ENCODE measurements around the gene DCST1. TPM values are rescaled to one million over a fixed set of nuclear protein-coding genes. Genes with fewer than 3 reads are reported as not detected.
A peak's percentile ranks its signal among the peaks of the same experiment; 100 is the strongest.

DCST1 gene
- total and polyA plus RNA-seq, 2 of the 13 experiments (the other 11 are each of a cell fraction or from before 2014, with no cell fraction given), result 0.04 TPM; not detected in 1

GRCh38 chr1:155014709-155015508 is 18.7 kb upstream of the DCST1 start:
- no peak overlapping the region for H3K27ac ChIP-seq (ENCODE audit: extremely low read length, insufficient read depth, low read length)
- no peak for FAIRE-seq
- H3K36me3 ChIP-seq (replicated peaks in 1 of 2; ENCODE audit: control insufficient read depth in 1 of 2, insufficient read depth in 2 of 2, low read length in 2 of 2), result peaks cover 8 to 33% of the 10 kb centered on the region in 2 experiments; a peak in 4 of 5 replicates
- TF ChIP-seq NFAT5 (CRISPR knock-in tag; IDR thresholded peaks at IDR 0.05), result no peak
- TF ChIP-seq, protein P1, sequence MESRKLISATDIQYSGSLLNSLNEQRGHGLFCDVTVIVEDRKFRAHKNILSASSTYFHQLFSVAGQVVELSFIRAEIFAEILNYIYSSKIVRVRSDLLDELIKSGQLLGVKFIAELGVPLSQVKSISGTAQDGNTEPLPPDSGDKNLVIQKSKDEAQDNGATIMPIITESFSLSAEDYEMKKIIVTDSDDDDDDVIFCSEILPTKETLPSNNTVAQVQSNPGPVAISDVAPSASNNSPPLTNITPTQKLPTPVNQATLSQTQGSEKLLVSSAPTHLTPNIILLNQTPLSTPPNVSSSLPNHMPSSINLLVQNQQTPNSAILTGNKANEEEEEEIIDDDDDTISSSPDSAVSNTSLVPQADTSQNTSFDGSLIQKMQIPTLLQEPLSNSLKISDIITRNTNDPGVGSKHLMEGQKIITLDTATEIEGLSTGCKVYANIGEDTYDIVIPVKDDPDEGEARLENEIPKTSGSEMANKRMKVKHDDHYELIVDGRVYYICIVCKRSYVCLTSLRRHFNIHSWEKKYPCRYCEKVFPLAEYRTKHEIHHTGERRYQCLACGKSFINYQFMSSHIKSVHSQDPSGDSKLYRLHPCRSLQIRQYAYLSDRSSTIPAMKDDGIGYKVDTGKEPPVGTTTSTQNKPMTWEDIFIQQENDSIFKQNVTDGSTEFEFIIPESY (CRISPR knock-in tag; IDR thresholded peaks at IDR 0.05), result peak; percentile 55; the same call in 1 of the 2 replicates
- peak; percentile 18 for TF ChIP-seq AGO2 (optimal IDR thresholded peaks at IDR 0.05; ENCODE audit: low read depth, low read length)
- no peak for TF ChIP-seq BRCA1 (CRISPR knock-in tag; IDR thresholded peaks at IDR 0.05)
- no peaks in the 10 kb centered on the region for H3K27me3 ChIP-seq (ENCODE audit: control insufficient read depth in 1 of 2, insufficient read depth in 2 of 2, low read length in 2 of 2)
- in situ Hi-C loops (cut with HindIII; ENCODE audit: extremely low pct_ligation_motif_present, low pct_unique_long_range_greater_than_20kb), result no loop called here
- no TSS peak for BruUV-seq (replicated peaks)
- H3K9me3 ChIP-seq (ENCODE audit: low read length), result no peaks in the 10 kb centered on the region
- no peak overlapping the region for H3K4me3 ChIP-seq (replicated peaks in 1 of 3; ENCODE audit: insufficient read depth in 1 of 3, low read depth in 2 of 3, low read length in 3 of 3)
- no peak overlapping the region for H2AFZ ChIP-seq (ENCODE audit: low read length)
- DNase-seq (ENCODE audit: low spot score), result no peak
- CTCF ChIA-PET (ENCODE audit: low intra/inter-chr PET ratio, low total read pairs), result no interaction called here
- no peak overlapping the region for H3K4me2 ChIP-seq (ENCODE audit: low read depth, low read length)
- no peak overlapping the region for H3K9ac ChIP-seq (ENCODE audit: insufficient read depth, low read depth, low read length)
- H3K79me2 ChIP-seq (ENCODE audit: insufficient read depth, low read length), result peaks cover 3% of the 10 kb centered on the region
- 95% methylated on average over 4 of the region's 31 CpGs for WGBS (ENCODE audit: low lambda C conversion rate)
- intact Hi-C loops (cut with micrococcal nuclease; ENCODE audit: unreplicated experiment), result no loop called here
- H3K4me1 ChIP-seq (ENCODE audit: insufficient read depth, low read length), result peaks cover 61% of the 10 kb centered on the region
- peaks cover 8% of the 10 kb centered on the region; the same call in 1 of the 2 replicates for H4K20me1 ChIP-seq (ENCODE audit: insufficient read depth, low read length)
- no peak for ATAC-seq
- POLR2A ChIA-PET, result interaction anchor here (3.7 to 8.2 kb wide), 2 partner anchors 12 to 42 kb away, joined by 18 to 90 read pairs; partner anchors contain the start of gene ZBTB7B
